ENCODE measurements around the gene EIF1.
"Not testable (repeated sequence)": the region's sequence is repeated elsewhere in the genome, so short reads cannot be mapped to it uniquely, and the experiment has no call there.

EIF1 gene

DNA sequence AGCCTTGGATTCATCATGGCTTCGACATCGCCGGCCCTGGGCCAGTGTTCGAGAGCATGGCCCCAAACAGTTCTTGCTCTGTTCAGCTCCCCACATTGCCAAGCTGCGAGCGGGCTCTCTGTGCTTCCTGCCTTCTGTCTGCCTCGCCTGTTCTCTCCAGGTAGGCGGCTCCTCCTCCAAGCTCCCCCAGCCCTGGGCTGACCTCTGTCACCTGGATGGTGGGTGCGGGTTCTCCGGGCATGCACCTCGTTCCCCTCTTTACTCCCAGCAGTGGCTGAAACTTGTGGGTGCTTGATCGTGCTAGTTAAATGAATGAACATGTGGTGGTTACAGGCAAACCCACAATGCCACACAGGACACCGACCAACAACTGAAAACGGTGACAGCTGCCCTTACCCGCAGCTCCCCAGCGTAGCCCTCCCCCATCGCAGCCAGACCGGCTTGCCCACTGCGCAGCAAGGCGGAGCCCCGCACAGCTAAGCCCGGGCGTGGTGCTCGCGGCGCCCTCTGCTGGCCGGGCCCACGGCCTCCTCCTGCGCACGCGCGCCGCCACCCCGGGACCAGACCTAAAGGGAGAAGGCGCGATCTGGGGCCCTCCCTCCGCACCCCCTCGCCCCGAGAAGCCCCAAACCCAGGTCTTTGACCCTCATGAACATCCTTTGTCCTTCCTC, 23.0 kb upstream of the EIF1 start:
- H3K9ac ChIP-seq (ENCODE audit: low read depth in 1 of 2, low read length in 2 of 2) = peak overlapping the region; percentile 81 to 91
- peak overlapping the region; percentile 83 to 90 for H3K27ac ChIP-seq (ENCODE audit: low read depth in 2 of 2, low read length in 2 of 2)
- H3K4me3 ChIP-seq (ENCODE audit: low read length in 2 of 2) = peak overlapping the region; percentile 74 to 88
- no peaks in the 10 kb centered on the region for H3K27me3 ChIP-seq (ENCODE audit: control insufficient read depth in 2 of 2, insufficient read depth in 2 of 2, low read length in 2 of 2)
- H3K9me3 ChIP-seq (ENCODE audit: control insufficient read depth in 2 of 2, low read length in 2 of 2) = no peaks in the 10 kb centered on the region
- H3K36me3 ChIP-seq (ENCODE audit: control insufficient read depth in 2 of 2, insufficient read depth in 2 of 2, low read length in 2 of 2) = no peaks in the 10 kb centered on the region
- peaks cover 7 to 19% of the 10 kb centered on the region in 2 donors for H3K4me1 ChIP-seq (ENCODE audit: control insufficient read depth in 2 of 2, insufficient read depth in 2 of 2, low read length in 2 of 2)

DNA sequence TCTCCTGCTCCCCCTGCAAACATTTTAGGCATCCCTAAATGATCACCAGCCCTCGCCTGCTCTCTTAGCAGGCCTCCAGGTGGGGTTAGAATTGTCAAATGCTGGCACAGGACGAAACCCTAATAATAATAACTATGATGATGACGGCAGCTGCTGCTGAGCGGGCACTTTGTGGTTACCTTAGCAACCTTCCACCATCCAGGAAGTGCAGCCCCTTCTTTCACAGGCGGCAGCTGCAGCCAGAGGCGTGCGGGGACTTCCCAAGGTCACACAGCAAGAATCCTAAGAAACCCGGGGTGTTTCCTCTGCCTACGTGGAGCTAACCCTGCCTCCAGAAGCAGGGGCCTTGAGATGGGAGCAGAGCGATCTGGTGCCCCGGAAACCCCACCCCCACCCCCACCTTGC, 22.4 kb upstream of the EIF1 start:
- Histone ChIP-seq H3K27me3 (ENCODE audit: control insufficient read depth in 2 of 2, insufficient read depth in 2 of 2, low read length in 2 of 2) (no peaks in the 10 kb centered on the region), H3K9me3 (ENCODE audit: control insufficient read depth in 2 of 2, low read length in 2 of 2) (no peaks in the 10 kb centered on the region), H3K4me3 (ENCODE audit: low read length in 2 of 2) (peak overlapping the region; percentile 74 to 88), H3K4me1 (ENCODE audit: control insufficient read depth in 2 of 2, insufficient read depth in 2 of 2, low read length in 2 of 2) (peaks cover 7 to 19% of the 10 kb centered on the region in 2 donors), H3K9ac (ENCODE audit: low read depth in 1 of 2, low read length in 2 of 2) (peak overlapping the region; percentile 81 to 91), H3K27ac (ENCODE audit: low read depth in 2 of 2, low read length in 2 of 2) (peak overlapping the region; percentile 83 to 90), H3K36me3 (ENCODE audit: control insufficient read depth in 2 of 2, insufficient read depth in 2 of 2, low read length in 2 of 2) (no peaks in the 10 kb centered on the region)

DNA sequence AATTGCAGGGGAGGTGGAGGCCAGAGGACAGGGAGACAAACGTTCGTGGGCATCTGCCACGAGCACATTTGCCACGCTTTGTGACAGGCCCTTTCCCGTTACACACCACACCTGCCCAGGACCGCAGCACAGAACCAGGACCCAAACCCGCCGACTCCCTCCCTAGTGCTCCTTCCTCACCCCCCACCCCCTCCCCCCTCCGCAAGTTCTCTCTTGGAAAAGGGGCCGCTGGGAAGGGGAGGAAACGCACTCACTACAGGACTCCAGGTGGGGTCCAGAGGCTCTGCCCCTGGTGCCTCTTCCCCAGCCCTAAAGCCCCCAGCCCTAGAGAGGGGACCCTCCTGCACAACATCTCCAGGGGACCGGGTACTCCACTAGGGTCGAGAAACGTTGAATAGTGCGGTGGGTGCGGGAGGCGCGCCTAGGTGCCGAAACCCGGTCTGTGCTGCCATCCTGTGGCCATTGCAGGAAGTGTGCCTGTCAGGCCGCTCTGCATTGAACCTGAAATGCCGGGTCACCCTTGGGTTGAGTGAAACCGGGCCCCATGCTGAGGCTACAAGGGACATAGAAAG, 21.9 kb upstream of the EIF1 start:
- Histone ChIP-seq H3K9ac (ENCODE audit: low read depth in 1 of 2, low read length in 2 of 2) (peak overlapping the region; percentile 81 to 91), H3K9me3 (ENCODE audit: control insufficient read depth in 2 of 2, low read length in 2 of 2) (no peaks in the 10 kb centered on the region), H3K4me1 (ENCODE audit: control insufficient read depth in 2 of 2, insufficient read depth in 2 of 2, low read length in 2 of 2) (peaks cover 7 to 19% of the 10 kb centered on the region in 2 donors), H3K4me3 (ENCODE audit: low read length in 2 of 2) (peak overlapping the region; percentile 74 to 88), H3K36me3 (ENCODE audit: control insufficient read depth in 2 of 2, insufficient read depth in 2 of 2, low read length in 2 of 2) (no peaks in the 10 kb centered on the region), H3K27ac (ENCODE audit: low read depth in 2 of 2, low read length in 2 of 2) (peak overlapping the region; percentile 83 to 90), H3K27me3 (ENCODE audit: control insufficient read depth in 2 of 2, insufficient read depth in 2 of 2, low read length in 2 of 2) (no peaks in the 10 kb centered on the region)

DNA sequence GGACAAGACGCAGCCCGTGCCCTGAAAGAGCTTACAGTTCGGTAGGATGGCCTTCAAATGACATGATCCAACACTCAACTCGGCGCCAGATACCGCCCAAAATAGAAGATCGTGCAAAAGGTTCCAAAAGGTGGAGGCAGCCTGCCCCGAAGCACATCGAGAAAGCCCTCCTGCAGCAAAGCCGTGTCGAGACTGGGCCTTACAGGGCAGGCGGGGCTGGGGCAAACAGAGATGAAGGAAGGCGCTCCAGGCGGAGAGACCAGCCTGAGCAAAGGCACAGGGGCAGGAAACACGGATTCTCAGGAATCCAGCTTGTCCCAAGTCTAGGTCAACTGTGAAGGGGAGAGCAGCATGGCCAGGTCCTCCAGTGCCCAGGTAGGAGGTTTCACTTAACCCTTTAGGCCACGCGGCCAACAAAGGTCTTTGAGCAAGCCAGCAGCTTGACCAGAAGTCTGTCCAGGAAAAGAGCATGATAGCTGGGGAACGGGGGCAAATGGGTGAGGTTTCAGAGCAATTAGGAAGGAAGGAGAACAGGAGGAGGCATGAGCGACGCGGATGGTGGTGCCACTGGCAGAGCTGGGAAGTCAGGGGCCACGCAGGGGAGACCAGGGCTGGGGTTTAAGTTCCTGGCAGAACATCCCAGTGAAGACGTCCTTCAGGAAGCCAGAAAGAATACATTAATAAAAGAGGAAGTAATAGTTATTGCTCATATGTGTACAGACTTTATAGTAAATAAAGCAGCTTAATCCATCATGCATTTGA, 21.2 kb upstream of the EIF1 start:
- peaks cover 7 to 17% of the 10 kb centered on the region in 2 donors for H3K4me1 ChIP-seq (ENCODE audit: control insufficient read depth in 2 of 2, insufficient read depth in 2 of 2, low read length in 2 of 2)
- no peaks in the 10 kb centered on the region for H3K9me3 ChIP-seq (ENCODE audit: control insufficient read depth in 2 of 2, low read length in 2 of 2)
- H3K4me3 ChIP-seq (ENCODE audit: low read length in 2 of 2) = peak overlapping the region; percentile 74 to 88
- peak overlapping the region in 1 of 2 donors; percentile 90 for H3K27ac ChIP-seq (ENCODE audit: low read depth in 2 of 2, low read length in 2 of 2)
- H3K27me3 ChIP-seq (ENCODE audit: control insufficient read depth in 2 of 2, insufficient read depth in 2 of 2, low read length in 2 of 2) = no peaks in the 10 kb centered on the region
- H3K36me3 ChIP-seq (ENCODE audit: control insufficient read depth in 2 of 2, insufficient read depth in 2 of 2, low read length in 2 of 2) = no peaks in the 10 kb centered on the region
- peak overlapping the region in 1 of 2 donors; percentile 49 for H3K9ac ChIP-seq (ENCODE audit: low read depth in 1 of 2, low read length in 2 of 2)

GRCh38 chr17:41672153-41672552, 16.5 kb upstream of the EIF1 start:
- Histone ChIP-seq H3K4me3 (ENCODE audit: low read length in 2 of 2) (no peak overlapping the region), H3K27me3 (ENCODE audit: control insufficient read depth in 2 of 2, insufficient read depth in 2 of 2, low read length in 2 of 2) (no peaks in the 10 kb centered on the region), H3K27ac (ENCODE audit: low read depth in 2 of 2, low read length in 2 of 2) (no peak overlapping the region), H3K9ac (ENCODE audit: low read depth in 1 of 2, low read length in 2 of 2) (no peak overlapping the region), H3K9me3 (ENCODE audit: control insufficient read depth in 2 of 2, low read length in 2 of 2) (no peaks in the 10 kb centered on the region), H3K4me1 (ENCODE audit: control insufficient read depth in 2 of 2, insufficient read depth in 2 of 2, low read length in 2 of 2) (peaks cover 2 to 5% of the 10 kb centered on the region in 2 donors), H3K36me3 (ENCODE audit: control insufficient read depth in 2 of 2, insufficient read depth in 2 of 2, low read length in 2 of 2) (no peaks in the 10 kb centered on the region)

GRCh38 chr17:41675157-41676057, 13.3 kb upstream of the EIF1 start:
- not testable (repeated sequence) for H3K4me3 ChIP-seq (ENCODE audit: low read length in 2 of 2); H3K27me3 ChIP-seq (ENCODE audit: control insufficient read depth in 2 of 2, insufficient read depth in 2 of 2, low read length in 2 of 2); H3K27ac ChIP-seq (ENCODE audit: low read depth in 2 of 2, low read length in 2 of 2); H3K9ac ChIP-seq (ENCODE audit: low read depth in 1 of 2, low read length in 2 of 2); H3K4me1 ChIP-seq (ENCODE audit: control insufficient read depth in 2 of 2, insufficient read depth in 2 of 2, low read length in 2 of 2); H3K9me3 ChIP-seq (ENCODE audit: control insufficient read depth in 2 of 2, low read length in 2 of 2); H3K36me3 ChIP-seq (ENCODE audit: control insufficient read depth in 2 of 2, insufficient read depth in 2 of 2, low read length in 2 of 2)

DNA sequence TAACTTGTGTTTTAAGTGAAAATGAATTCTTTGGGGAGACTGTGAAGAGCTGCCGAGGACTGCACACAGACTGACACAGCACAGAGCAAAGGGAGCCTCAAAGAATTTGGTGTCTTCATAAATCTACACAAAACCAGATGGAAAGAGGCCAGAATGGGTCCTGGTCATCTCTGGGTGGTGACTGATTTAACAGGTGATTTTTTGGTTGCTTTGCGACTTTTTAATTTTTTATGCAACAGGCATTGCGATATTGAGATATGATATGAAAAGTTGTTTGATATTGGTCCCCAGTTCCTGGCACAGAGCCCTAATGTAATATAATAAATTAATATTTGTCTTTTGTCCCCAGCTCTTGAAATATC, 12.6 kb upstream of the EIF1 start:
- Histone ChIP-seq H3K9me3 (ENCODE audit: control insufficient read depth in 2 of 2, low read length in 2 of 2) (no peaks in the 10 kb centered on the region), H3K36me3 (ENCODE audit: control insufficient read depth in 2 of 2, insufficient read depth in 2 of 2, low read length in 2 of 2) (no peaks in the 10 kb centered on the region), H3K27ac (ENCODE audit: low read depth in 2 of 2, low read length in 2 of 2) (no peak overlapping the region), H3K27me3 (ENCODE audit: control insufficient read depth in 2 of 2, insufficient read depth in 2 of 2, low read length in 2 of 2) (no peaks in the 10 kb centered on the region), H3K9ac (ENCODE audit: low read depth in 1 of 2, low read length in 2 of 2) (no peak overlapping the region), H3K4me1 (ENCODE audit: control insufficient read depth in 2 of 2, insufficient read depth in 2 of 2, low read length in 2 of 2) (peaks cover 4 to 5% of the 10 kb centered on the region in 2 donors), H3K4me3 (ENCODE audit: low read length in 2 of 2) (no peak overlapping the region)

GRCh38 chr17:41678411-41678906, 10.2 kb upstream of the EIF1 start:
- Histone ChIP-seq H3K4me3 (ENCODE audit: low read length in 2 of 2) (peak overlapping the region; percentile 61 to 66), H3K27ac (ENCODE audit: low read depth in 2 of 2, low read length in 2 of 2) (peak overlapping the region; percentile 69 to 80), H3K4me1 (ENCODE audit: control insufficient read depth in 2 of 2, insufficient read depth in 2 of 2, low read length in 2 of 2) (peaks cover 4 to 5% of the 10 kb centered on the region in 2 donors), H3K9ac (ENCODE audit: low read depth in 1 of 2, low read length in 2 of 2) (peak overlapping the region; percentile 53 to 54), H3K27me3 (ENCODE audit: control insufficient read depth in 2 of 2, insufficient read depth in 2 of 2, low read length in 2 of 2) (no peaks in the 10 kb centered on the region), H3K9me3 (ENCODE audit: control insufficient read depth in 2 of 2, low read length in 2 of 2) (no peaks in the 10 kb centered on the region), H3K36me3 (ENCODE audit: control insufficient read depth in 2 of 2, insufficient read depth in 2 of 2, low read length in 2 of 2) (no peaks in the 10 kb centered on the region)

DNA sequence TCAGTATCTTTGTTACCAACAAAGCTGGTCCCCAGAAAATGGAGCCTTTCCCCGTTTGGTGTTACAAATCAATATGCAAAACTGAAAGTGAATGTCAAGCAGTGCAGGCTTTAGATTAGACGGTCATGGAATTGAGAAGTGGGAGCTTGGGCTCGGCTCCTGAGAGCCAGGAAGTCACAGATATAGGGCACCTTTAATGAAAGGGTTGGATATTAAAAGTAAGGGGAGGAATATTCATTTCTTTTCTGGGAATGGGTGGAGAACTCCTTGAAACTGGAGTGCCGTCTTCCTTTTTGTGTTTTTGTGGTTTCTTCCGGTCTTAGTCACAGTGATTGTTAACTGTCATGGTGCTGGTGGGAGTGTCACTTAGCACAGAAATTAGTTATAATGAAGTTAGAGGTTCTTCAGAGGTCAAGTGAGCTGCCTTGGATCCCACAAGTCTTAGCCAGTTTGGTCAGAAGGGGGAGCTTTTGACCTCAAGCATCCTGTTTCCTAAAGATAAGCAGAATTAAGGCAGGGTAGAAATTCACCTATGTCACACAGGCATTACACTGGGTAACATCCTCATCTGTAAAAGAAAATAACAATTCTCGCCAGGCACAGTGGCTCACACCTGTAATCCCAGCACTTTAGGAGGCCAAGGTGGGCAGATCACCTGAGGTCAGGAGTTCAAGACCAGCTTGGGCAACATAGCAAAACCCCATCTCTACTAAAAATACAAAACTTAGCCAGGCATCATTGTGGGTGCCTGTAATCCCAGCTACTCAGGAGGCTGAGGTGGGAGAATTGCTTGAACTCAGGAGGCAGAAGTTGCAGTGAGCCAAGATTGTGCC, 9.6 kb upstream of the EIF1 start:
- Histone ChIP-seq H3K27me3 (ENCODE audit: control insufficient read depth in 2 of 2, insufficient read depth in 2 of 2, low read length in 2 of 2) (no peaks in the 10 kb centered on the region), H3K4me3 (ENCODE audit: low read length in 2 of 2) (peak overlapping the region; percentile 61 to 66), H3K36me3 (ENCODE audit: control insufficient read depth in 2 of 2, insufficient read depth in 2 of 2, low read length in 2 of 2) (no peaks in the 10 kb centered on the region), H3K9me3 (ENCODE audit: control insufficient read depth in 2 of 2, low read length in 2 of 2) (no peaks in the 10 kb centered on the region), H3K27ac (ENCODE audit: low read depth in 2 of 2, low read length in 2 of 2) (peak overlapping the region; percentile 69 to 80), H3K9ac (ENCODE audit: low read depth in 1 of 2, low read length in 2 of 2) (peak overlapping the region; percentile 53 to 54), H3K4me1 (ENCODE audit: control insufficient read depth in 2 of 2, insufficient read depth in 2 of 2, low read length in 2 of 2) (peaks cover 4 to 5% of the 10 kb centered on the region in 2 donors)
